GM12864 (cell line): Measurements from ENCODE around the gene CUL7.

ENCODE experiments used
- DNase-seq: peaks from one replicate; pipeline ENCODE4 v3.0.0-alpha.2; 2011; ENCODE audit warnings: low read depth
- H3K4me3 ChIP-seq: 2 replicates; pipeline ENCODE4 v1.5.1; 2011; ENCODE audit warnings: mild to moderate bottlenecking, low read depth, low read length, control low read depth
- CTCF ChIP-seq: IDR thresholded peaks from 2 replicates; pipeline ENCODE4 v1.5.1; 2011; ENCODE audit warnings: low read depth, mild to moderate bottlenecking, moderate library complexity, low read length, control low read depth, inconsistent platforms; ENCODE audit errors: missing control alignments

CUL7 gene

GRCh38 chr6:43016176-43016942, 37.3 kb downstream of the CUL7 start:
- H3K4me3 ChIP-seq: no peak overlapping the region
- no peak for TF ChIP-seq CTCF
- DNase-seq: no peak

GRCh38 chr6:43014434-43014909, 39.2 kb downstream of the CUL7 start:
- H3K4me3 ChIP-seq: peak overlapping the region; percentile 82
- TF ChIP-seq CTCF: no peak
- no peak for DNase-seq

DNA sequence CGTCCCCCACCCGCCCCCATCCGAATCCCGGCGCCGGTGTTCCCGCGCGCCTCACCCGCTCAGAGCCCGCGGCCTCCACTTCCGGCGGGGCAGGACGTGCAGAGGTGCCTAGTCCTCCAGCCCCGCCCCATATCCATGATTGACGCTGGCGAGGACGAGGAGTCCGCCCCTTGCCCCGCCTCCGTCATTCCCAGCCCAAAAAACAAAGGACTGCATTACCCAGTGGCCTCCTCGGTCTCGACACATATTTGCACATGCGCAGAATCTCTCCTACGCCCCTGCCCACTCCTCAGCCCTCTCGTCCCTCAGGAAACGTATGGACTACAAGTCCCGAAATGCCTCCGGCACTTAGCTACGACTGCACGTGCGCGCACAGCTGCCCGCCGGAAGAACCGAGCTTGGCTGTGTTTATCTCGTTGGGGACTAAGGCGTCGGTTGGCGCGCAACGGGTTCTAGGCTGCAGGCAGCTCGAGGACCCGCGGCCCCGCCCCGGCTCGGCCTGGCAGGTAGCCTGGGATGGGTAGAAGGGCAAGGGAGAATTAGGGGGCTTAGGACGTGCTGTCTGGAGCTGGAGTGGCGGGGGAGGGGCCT, 39.7 kb downstream of the CUL7 start, which contains the start of the genes KLHDC3 and MEA1:
Gene KLHDC3, plus strand, starts transcription at position 407 of the 591 bp plus-strand sequence. CDS start 2,944 bp downstream, outside the sequence.
Gene MEA1, minus strand, starts transcription at position 104 of the 591 bp plus-strand sequence. CDS start 133 bp downstream, outside the sequence.
- H3K4me3 ChIP-seq: peak within 1 kb of the TSS; percentile 82
- peak; percentile 100 for DNase-seq
- no peak for TF ChIP-seq CTCF

DNA sequence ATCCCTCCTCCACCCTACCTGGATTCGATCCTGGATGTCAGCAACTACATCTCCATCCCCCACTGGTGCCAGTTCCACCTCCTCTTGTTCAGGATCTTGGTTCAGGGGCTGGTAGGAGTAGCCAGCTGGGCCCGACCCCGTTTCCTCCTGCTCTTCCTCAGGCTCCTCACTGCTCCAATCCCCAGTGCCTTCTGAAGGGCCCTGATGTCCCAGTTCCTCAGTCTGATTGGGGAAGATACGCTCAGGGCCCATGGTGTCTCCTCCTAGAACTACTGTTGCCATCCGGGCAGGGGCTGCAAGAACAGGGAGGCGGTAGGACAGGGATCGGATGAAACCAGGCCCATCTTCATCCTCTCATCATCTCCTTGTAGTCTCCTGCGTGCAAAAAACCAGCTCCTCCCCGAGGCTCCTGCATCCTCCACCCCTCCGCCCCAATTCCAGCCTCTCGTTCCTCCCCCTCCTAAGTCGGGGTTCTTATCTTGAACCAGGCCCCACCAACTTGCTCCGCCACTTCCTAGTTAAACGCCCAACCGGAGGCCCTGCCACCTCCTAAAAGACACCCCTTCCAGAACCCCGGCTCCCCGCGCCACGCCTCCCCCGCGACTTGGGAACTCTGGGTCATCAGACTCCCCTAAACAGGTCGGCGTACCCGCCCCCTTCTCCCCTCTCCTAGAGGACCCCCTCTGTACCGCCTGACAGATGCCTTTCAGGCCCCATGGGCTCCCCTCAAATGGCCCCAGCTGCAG, 40.4 kb downstream of the CUL7 start:
- no peak for TF ChIP-seq CTCF
- peak; percentile 25 for DNase-seq
- peak overlapping the region; percentile 77 for H3K4me3 ChIP-seq

DNA sequence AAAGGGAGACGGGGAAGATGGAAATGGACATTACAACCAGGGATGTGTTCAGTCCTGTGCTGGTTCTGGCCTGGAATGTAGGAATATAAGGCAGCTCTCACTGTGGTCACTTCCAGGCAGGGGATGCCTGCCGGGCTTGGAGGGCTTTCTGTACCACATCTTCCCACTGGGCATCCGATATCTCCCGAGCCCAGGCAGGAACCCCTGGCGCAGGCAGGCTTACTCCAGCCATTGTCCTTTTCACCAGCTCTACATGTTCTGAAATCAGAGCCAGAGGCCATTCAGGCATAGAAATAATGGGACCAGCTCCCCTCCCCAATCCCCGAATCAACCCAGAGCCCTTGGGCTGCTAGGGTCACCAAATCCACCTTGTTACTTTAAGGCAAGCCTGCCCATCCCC, 41.3 kb downstream of the CUL7 start:
- no peak for TF ChIP-seq CTCF
- no peak for DNase-seq
- peak overlapping the region; percentile 77; the same call in 1 of the 2 replicates for H3K4me3 ChIP-seq

DNA sequence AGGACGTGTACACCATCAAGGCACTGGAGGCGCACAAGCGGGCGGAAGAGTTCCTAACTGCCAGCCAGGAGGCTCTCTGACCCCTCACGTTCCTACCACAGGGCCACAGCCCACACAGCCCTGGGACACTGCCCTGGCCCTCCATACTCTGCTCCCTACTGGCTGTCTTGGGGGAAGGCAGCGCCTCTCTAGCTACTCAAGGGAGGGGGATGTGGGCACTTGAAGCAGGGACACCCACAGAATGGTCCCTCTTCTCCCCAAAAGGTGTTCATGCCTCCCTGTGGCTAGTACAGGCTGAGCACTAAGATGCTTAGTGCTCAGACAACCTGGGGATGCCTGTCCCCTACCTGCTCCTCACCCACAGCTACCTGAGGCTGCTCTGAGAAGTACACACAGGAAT, 42.4 kb downstream of the CUL7 start:
- no peak for TF ChIP-seq CTCF
- no peak overlapping the region for H3K4me3 ChIP-seq
- no peak for DNase-seq
